Natural killer cell (primary cell): ENCODE data around the gene FAM110D. TPM values are rescaled to one million over a fixed set of nuclear protein-coding genes. Genes with fewer than 3 reads are reported as not detected.

Source experiments
- ATAC-seq, 3 donors: fragments of 150-1000 bp in 2 of 3; fragments of 200-7000 bp in 1 of 3; cut with Tn5 transposase; 1 replicate in 1 of 3; 2 replicates in 2 of 3; pipeline ENCODE4 v1.10.0; 2021; ENCODE audit warnings: mild to moderate bottlenecking in 2 of 3, moderate library complexity in 2 of 3
- DNase-seq, 2 donors: peaks; one replicate each; pipeline versions ENCODE4 v3.0.0 to v3.0.0-alpha.2; 2013 to 2021; ENCODE audit warnings: mixed read lengths in 1 of 2
- H3K27ac ChIP-seq: one replicate; pipeline ENCODE4 v1.5.1; 2013; ENCODE audit warnings: mild to moderate bottlenecking, low read length
- H3K27me3 ChIP-seq: one replicate; pipeline ENCODE4 v1.6.1; 2013; ENCODE audit warnings: low read length; ENCODE audit not compliant: control insufficient read depth, insufficient read depth
- H3K36me3 ChIP-seq: one replicate; pipeline ENCODE4 v1.6.1; 2013; ENCODE audit warnings: low read length; ENCODE audit not compliant: control insufficient read depth, insufficient read depth
- H3K4me1 ChIP-seq: one replicate; pipeline ENCODE4 v1.6.1; 2013; ENCODE audit warnings: low read length; ENCODE audit not compliant: control insufficient read depth, insufficient read depth
- H3K4me3 ChIP-seq: one replicate; pipeline ENCODE4 v1.5.1; 2013; ENCODE audit warnings: low read length
- H3K9me3 ChIP-seq: one replicate; pipeline ENCODE4 v1.6.1; 2013; ENCODE audit warnings: low read length; ENCODE audit not compliant: control insufficient read depth, insufficient read depth
- H3K27ac Mint-ChIP-seq, 2 donors: one replicate each; pipeline ENCODE4 v1.8.0; 2022; ENCODE audit warnings: mild to moderate bottlenecking in 2 of 2, mixed read lengths in 2 of 2, moderate library complexity in 1 of 2
- H3K27me3 Mint-ChIP-seq, 2 donors: one replicate each; pipeline ENCODE4 v1.8.0; 2022; ENCODE audit warnings: low read depth in 2 of 2, mixed read lengths in 2 of 2
- H3K36me3 Mint-ChIP-seq: one replicate; pipeline ENCODE4 v1.8.0; 2022; ENCODE audit warnings: mixed read lengths
- H3K4me1 Mint-ChIP-seq, 2 donors: one replicate each; pipeline ENCODE4 v1.8.0; 2022; ENCODE audit warnings: mixed read lengths in 2 of 2
- H3K4me3 Mint-ChIP-seq: one replicate; pipeline ENCODE4 v1.8.0; 2022; ENCODE audit warnings: mild to moderate bottlenecking, moderate library complexity, mixed read lengths
- H3K9me3 Mint-ChIP-seq, 2 donors: one replicate each; pipeline ENCODE4 v1.8.0; 2022; ENCODE audit warnings: mixed read lengths in 2 of 2
- WGBS: methylation state at CpG from one replicate; pipeline ENCODE4 v1.1.7; 2013; ENCODE audit warnings: missing lambda C conversion rate; ENCODE audit not compliant: insufficient coverage; 5-methylcytosine and 5-hydroxymethylcytosine counted together
- intact Hi-C: fragments of 100-400 bp; cut with micrococcal nuclease; formaldehyde crosslinking; loops from one replicate; pipeline ENCODE4 v1.14.2; 2022
- total RNA-seq, 4 donors: library from RNA; stranded (reverse); fragments of 120-200 nt in 1 of 4; gene quantifications; one replicate each; pipeline versions ENCODE4 v1.2.3 to v1.2.4, GENCODE V29; 2013 to 2022
- TF ChIP-seq, protein P1 (sequence below): fragments of 200-600 bp; IDR thresholded peaks from one replicate; pipeline ENCODE4 v1.8.0; 2022; ENCODE audit warnings: antibody characterized with exemption

The FAM110D gene
- total RNA-seq, 3 donors from 2014 or later (not counting 1 experiment from before 2014, with no cell fraction given): not detected

- H3K36me3 ChIP-seq: no peaks in the 10 kb centered on the region
- H3K4me3 Mint-ChIP-seq: peak overlapping the region; percentile 62
- 32% methylated on average over 21 of the region's 21 CpGs for WGBS
- no peak overlapping the region for H3K4me3 ChIP-seq
- no peak overlapping the region for H3K27ac Mint-ChIP-seq
- H3K27ac ChIP-seq: no peak overlapping the region
- DNase-seq (no peak), ATAC-seq (no peak)
- peaks cover 16 to 37% of the 10 kb centered on the region in 2 donors for H3K27me3 Mint-ChIP-seq
- H3K27me3 ChIP-seq: peaks cover 22% of the 10 kb centered on the region
- TF ChIP-seq, protein P1, sequence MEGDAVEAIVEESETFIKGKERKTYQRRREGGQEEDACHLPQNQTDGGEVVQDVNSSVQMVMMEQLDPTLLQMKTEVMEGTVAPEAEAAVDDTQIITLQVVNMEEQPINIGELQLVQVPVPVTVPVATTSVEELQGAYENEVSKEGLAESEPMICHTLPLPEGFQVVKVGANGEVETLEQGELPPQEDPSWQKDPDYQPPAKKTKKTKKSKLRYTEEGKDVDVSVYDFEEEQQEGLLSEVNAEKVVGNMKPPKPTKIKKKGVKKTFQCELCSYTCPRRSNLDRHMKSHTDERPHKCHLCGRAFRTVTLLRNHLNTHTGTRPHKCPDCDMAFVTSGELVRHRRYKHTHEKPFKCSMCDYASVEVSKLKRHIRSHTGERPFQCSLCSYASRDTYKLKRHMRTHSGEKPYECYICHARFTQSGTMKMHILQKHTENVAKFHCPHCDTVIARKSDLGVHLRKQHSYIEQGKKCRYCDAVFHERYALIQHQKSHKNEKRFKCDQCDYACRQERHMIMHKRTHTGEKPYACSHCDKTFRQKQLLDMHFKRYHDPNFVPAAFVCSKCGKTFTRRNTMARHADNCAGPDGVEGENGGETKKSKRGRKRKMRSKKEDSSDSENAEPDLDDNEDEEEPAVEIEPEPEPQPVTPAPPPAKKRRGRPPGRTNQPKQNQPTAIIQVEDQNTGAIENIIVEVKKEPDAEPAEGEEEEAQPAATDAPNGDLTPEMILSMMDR: no peak
- H3K9me3 Mint-ChIP-seq: no peaks in the 10 kb centered on the region
- H3K9me3 ChIP-seq: no peaks in the 10 kb centered on the region
- intact Hi-C loops: loop anchor here (10.0 kb wide), 1 partner anchor 233 kb away; no protein-coding TSS in a partner anchor
- no peaks in the 10 kb centered on the region for H3K36me3 Mint-ChIP-seq
- peaks cover 25% of the 10 kb centered on the region for H3K4me1 ChIP-seq
- peaks cover 0 to 17% of the 10 kb centered on the region in 2 donors for H3K4me1 Mint-ChIP-seq
Measured at GRCh38 chr1:26162220-26162709, 3.4 kb downstream of the FAM110D start.

- intact Hi-C loops: loop anchor here (1.0 to 10.0 kb wide), 2 partner anchors 58 to 231 kb away; no protein-coding TSS in a partner anchor
- DNase-seq: no peak
- H3K36me3 Mint-ChIP-seq: no peaks in the 10 kb centered on the region
- peaks cover 7 to 31% of the 10 kb centered on the region in 2 donors for H3K27me3 Mint-ChIP-seq
- no peaks in the 10 kb centered on the region for H3K9me3 Mint-ChIP-seq
- Histone ChIP-seq H3K36me3 (no peaks in the 10 kb centered on the region), H3K9me3 (no peaks in the 10 kb centered on the region), H3K27me3 (peaks cover 19% of the 10 kb centered on the region), H3K4me3 (no peak overlapping the region), H3K27ac (no peak overlapping the region), H3K4me1 (peaks cover 25% of the 10 kb centered on the region)
- 68% methylated on average over 9 of the region's 9 CpGs for WGBS
- H3K4me1 Mint-ChIP-seq: peaks cover 0 to 17% of the 10 kb centered on the region in 2 donors
- H3K27ac Mint-ChIP-seq: no peak overlapping the region
- ATAC-seq: no peak
- TF ChIP-seq, protein P1: no peak
- peak overlapping the region; percentile 13 for H3K4me3 Mint-ChIP-seq
Measured at GRCh38 chr1:26163684-26164035, 4.8 kb downstream of the FAM110D start.

- intact Hi-C loops: loop anchor here (1.0 to 10.0 kb wide), 2 partner anchors 59 to 231 kb away; no protein-coding TSS in a partner anchor
- DNase-seq (peak; percentile 56 to 73), ATAC-seq (peak; percentile 67 to 77 (median 73))
- Histone ChIP-seq H3K9me3 (no peaks in the 10 kb centered on the region), H3K27me3 (peaks cover 19% of the 10 kb centered on the region), H3K4me1 (peaks cover 27% of the 10 kb centered on the region), H3K27ac (no peak overlapping the region), H3K36me3 (no peaks in the 10 kb centered on the region), H3K4me3 (no peak overlapping the region)
- peaks cover 0 to 17% of the 10 kb centered on the region in 2 donors for H3K4me1 Mint-ChIP-seq
- WGBS: 13% methylated on average over 72 of the region's 72 CpGs
- TF ChIP-seq, protein P1: peak; percentile 76
- no peaks in the 10 kb centered on the region for H3K9me3 Mint-ChIP-seq
- no peak overlapping the region for H3K27ac Mint-ChIP-seq
- peak overlapping the region; percentile 64 for H3K4me3 Mint-ChIP-seq
- peaks cover 7 to 28% of the 10 kb centered on the region in 2 donors for H3K27me3 Mint-ChIP-seq
- no peaks in the 10 kb centered on the region for H3K36me3 Mint-ChIP-seq
Measured at GRCh38 chr1:26164036-26164860, 5.4 kb downstream of the FAM110D start.
